Amniotic stem cell (primary cell): Measurements from ENCODE around the gene FDCSP.
"Not testable (repeated sequence)": the region's sequence is repeated elsewhere in the genome, so short reads cannot be mapped to it uniquely, and the experiment has no call there.

Experiments
- DNase-seq: peaks from one replicate; lab custom pipeline; 2025; lab: John Stamatoyannopoulos, UW

The FDCSP gene

DNA sequence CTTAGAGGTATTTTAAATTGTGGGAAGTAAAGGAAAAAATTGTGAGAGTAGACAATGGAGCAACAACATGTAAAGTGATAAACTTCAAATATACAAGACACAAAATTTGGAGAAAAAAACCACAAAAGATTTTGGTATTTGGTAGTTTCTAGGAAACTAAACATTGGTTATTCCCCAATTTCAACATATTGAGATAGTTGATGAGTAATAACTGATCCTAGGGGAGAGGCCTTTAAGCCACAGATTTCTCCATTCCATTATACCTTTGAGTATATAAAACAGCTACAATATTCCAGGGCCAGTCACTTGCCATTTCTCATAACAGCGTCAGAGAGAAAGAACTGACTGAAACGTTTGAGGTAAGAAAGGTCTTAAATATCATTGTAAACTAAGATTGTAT is at the start of gene FDCSP:
TSS of gene FDCSP (plus strand) at position 301 of the 400 bp plus-strand sequence. CDS start 5,071 bp downstream, outside the sequence.
- no peak for DNase-seq

DNA sequence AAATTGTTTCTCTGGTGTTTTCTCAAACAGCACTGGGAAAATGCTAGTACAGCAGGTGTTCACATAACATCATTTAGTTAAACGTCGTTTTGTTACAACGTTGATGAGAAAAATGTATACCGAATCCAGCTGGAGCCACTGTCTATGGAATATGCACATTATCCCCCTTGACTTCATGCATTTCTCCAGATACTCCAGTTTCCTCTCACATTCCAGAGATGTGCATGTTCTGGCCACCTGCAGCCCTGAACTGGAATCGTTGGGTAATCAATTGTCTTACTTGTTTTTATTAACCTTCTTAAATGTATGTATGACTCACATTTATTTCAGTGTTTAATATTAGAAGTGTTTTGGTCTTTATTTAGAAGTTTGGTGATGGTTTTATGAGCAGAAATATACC is 48.8 kb upstream of the FDCSP start:
- no peak for DNase-seq

DNA sequence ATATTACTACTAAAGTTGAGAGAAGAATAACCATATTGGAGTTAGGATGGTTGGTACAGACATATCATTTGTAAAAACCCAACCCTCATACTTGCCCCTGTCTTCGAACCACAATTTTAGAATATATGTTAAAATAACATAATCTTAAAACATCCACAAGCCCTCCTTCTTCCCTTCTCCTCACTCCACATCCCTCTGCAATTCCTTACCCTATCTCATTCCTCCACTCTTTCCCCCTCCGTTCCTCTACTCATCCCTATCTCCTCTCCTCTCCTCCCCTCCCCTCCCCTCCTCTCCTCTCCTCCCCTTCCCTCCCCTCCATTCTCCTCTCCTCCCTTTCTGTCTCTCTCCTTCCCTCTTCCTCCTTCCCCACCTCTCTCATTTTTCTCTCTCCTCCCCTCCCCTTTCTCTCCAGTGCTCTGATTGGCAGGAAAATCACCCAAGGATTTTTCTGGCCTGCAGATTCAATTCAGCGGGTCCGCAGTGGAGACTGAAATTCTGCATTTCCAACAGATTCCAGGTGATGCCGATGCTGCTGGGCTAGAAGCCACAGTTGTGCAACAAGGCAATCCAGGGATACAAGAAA is 47.8 kb upstream of the FDCSP start:
- DNase-seq, result no peak

DNA sequence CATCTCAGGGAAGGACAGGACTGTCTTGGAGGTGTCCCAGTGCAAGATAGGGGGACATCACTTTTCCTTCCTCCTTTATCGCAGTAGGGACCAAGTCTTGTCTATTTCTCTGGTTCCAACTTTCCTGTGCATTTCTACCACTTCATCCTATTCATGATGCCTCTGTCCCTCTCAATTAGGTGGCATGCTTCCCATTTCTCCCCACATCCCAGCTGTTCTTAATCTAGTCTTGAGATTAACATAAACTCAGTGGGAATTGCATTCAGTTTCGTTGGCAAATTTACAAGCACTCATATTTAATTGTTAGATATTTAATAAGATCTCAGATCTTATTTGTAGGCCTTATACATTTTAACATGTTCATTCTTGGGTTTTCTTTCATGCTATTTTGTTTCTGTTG is 46.1 kb upstream of the FDCSP start:
- DNase-seq, result no peak

DNA sequence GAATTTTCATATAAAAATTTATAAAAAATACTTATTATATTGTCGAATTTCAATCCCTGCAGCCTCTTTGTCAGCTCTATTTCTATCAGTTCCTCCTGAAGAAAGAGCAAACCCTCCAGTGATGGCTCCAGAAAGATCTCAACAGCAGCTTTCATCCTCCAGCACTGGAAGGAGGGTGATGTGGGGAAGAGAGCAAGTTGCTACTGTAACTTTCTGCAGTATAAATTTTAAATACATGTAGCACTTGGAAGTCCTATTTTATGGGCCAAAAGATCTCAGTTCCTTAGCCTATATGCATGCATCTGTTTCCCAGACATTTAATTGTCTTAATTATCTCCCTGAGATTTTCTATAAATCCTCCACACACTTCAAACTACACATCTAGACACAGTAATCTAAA is 44.1 kb upstream of the FDCSP start:
- DNase-seq, result no peak

DNA sequence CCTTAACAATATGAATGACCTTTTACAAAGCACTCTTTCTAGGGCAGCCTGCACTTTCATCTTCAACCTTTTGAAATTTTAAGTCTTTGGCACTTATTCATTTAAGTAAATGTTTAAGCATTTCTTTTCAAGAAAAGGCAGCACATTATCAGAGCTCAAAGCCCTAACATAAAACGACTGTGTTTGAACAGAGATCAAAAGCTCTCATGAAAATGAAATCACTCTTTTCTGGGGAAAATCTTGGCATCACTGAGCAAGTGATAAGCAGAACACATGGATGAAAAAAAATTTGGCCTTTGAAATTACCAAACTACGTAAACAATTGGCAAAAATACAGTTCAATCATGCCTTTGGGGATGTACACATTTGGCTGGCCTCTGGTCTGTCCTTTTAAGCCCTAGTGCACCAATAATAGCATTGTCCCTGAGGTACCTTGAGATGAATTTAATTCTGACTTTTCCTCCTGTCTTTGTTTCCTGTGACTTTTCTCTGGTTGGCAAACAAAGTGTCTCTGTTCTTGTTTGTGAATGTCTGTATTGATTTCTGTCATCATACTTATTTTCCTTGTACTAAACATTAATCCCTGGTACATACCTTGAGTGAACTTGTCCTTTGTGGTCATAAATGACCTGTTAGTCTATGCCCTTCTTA is 43.3 kb upstream of the FDCSP start:
- no peak for DNase-seq

DNA sequence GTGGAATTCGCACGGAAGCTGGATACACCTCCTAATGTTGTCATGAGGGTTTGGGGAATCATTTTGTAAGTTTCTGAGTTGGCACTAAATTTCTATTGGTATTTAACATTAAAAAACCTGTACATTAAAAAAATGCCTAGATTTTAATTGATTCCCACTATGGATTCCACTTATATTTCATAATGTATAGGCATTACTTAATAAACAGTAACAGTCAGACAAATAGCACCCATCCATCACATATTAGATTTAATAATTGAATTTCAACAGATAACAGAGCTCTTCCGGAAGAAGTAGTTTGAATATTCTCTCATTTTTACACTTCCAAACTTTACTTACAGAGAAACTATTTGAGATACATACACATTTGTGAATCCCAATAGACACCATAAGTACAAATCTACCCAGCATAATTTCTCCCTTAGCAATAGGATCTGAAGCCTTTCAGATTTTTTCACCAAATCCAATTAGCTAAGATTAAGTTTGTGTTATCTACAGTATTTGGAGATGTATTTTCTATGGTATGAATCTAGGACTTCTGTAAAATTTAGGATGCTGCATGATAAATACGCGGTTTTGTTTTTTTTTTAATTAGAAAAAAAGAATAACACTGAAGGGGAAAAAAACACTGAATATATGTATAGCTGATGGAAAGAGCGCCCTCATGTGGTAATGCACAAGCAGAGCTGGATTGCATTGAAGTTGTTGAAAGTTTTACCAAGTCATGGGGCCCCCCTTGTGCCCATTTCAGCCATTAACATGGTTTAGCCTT is 42.6 kb upstream of the FDCSP start:
- DNase-seq, result peak; percentile 66

DNA sequence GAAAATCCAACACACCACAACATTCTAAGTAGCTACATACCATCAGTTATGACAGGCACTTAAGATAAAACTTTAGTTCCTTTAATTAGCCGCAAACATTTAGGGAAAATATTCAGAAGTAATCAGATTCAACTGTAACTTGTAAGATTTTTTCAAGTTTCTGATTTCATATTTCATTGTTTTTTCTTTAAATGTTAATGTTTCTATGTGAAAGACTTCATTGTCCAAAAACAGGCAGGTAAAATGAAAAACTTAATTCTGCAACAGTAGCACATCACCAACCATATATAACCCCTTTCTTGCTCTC is 42.0 kb upstream of the FDCSP start:
- no peak for DNase-seq

DNA sequence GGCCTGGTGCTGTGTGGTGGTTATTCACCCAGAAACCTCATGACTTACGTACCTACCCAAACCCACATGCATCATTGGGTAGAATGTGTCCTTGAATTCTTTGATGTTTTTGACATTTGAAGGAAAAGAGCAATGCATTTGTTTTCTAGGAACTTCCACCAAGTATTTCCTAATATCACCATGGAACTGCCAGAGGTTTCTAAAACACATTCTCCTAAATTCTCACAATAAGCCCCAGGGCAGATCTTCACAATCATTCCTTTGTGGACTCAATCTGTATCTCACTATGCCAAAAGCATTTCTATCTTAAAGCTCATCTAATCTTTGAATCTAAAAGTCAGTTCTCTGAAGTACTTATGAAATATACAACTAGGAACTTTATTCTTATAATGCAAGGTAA is 38.7 kb upstream of the FDCSP start:
- DNase-seq, result no peak

DNA sequence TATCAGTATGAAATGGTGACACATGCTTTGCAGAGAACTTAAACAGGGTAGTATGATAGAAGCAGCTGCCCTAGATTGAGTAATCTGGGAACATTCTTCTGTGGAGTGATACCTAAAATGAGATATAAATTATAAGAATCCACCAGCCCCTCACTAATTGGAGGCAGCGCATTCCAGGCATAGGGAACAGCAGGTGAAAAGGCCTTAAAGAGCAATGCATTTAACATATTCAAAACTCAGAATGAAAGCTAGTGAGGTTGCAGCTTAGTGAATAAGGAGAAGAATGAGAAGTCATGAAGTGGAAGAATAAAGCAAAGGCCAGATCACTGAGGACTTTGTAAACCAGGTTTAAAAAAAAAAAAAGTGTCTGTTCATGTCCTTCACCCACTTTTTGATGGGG is 35.3 kb upstream of the FDCSP start:
- no peak for DNase-seq

DNA sequence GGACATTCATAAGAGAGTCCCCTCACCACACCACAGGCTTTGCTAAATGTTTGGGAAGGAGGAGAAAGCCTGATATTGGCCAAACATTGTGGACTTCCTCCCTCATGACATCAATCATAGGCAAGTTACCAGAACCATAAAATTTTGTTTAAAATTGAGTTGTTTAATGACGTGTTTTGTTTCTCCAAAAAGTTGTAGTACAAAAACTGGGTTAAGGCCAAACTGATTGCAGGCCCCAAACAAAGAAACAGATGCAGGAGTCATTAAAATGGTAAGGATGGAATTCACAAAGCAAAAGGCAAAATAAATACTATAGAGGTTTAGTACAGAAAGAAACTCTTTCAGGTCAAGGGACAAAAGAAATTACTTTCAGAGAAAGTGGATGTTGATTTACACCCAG is 34.3 kb upstream of the FDCSP start:
- no peak for DNase-seq

DNA sequence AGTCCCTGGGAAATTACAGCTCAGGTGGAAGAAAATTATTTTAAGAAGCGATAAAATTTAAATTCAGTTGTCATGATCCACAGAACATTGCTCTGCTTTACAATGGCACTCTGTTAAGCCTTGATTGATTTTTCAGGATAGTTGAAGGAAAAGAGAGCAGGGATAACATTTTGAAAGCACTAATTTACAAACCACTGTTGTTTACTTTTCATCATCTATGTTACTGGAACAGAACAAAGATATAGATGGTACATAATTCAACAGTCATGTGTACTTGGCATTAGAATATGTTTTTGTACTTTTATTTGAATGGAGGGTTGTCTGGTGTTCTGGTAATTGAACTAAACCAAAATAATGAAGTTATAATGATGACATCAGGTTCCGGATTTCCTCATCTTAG is 33.0 kb upstream of the FDCSP start:
- no peak for DNase-seq

DNA sequence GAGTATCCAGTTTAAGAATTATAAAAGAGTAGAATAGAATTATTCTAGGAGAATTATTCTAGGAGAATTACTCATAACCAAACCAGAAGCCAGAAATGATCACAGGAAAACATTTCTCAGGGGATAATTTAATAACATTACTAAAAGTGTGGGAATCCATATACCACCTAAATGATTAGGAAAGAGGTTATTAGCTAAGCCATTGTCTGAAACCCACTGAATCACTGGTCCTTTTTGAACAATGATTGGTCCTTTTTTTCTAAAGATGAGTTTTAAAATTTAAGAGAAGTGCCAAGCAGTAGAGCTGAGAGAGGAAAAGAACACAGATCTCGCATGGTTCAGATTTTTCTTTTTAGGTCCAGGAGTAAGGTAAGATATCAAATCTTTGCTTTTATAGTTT is 30.5 kb upstream of the FDCSP start, which contains the start of gene ODAM:
TSS of gene ODAM (plus strand) at position 301 of the 400 bp plus-strand sequence. CDS start 819 bp downstream, outside the sequence.
- no peak for DNase-seq

DNA sequence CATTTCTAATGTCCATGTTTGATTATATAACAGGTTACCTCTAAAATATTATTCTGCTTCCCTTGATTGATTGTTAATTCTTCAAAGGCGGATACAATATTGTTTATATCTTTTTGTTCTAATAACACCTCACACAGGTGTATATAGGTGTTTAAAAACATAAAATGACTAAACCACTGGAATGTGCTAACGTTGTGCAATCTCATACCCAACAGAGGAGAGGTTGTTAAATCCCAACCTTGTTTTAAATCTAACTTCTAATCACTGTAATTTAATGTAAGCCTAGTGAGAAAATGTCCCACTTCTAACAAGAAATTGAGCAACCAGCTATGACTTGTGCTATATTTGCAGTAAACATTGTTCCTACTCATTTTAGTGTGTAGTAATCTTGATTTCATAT is 29.1 kb upstream of the FDCSP start:
- no peak for DNase-seq

DNA sequence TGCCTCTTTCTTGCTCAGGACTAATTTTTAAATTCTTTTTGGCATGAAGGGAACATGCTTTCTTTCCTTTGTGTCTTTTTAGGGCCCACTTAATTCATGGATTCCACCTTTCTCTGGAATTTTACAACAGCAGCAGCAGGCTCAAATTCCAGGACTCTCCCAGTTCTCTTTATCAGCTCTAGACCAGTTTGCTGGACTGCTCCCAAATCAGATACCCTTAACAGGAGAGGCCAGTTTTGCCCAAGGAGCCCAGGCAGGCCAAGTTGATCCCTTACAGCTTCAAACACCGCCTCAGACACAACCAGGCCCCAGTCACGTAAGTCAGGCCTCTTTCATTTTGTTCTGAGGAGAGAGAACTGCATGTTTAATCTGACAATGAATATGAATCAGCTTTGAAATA is 28.1 kb upstream of the FDCSP start:
- DNase-seq, result no peak

DNA sequence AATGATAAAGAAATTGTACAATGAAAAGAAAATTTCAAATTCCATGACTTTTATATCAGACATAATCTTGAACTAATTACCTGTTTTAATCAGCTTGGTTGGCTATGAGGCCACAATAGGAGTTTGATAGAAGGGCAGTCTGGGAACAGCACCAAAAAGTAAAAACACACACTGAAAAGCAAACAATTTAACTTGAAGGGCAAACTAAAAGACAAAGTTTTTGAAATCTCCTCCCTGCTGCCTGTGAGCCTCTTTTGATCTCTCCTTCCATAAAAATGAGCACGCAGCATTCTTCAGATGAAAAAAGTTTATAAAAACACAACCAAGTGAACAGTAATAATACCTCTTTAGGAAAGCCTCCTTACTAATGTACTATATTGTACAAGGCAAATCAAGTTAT is 22.3 kb upstream of the FDCSP start:
- DNase-seq, result no peak

DNA sequence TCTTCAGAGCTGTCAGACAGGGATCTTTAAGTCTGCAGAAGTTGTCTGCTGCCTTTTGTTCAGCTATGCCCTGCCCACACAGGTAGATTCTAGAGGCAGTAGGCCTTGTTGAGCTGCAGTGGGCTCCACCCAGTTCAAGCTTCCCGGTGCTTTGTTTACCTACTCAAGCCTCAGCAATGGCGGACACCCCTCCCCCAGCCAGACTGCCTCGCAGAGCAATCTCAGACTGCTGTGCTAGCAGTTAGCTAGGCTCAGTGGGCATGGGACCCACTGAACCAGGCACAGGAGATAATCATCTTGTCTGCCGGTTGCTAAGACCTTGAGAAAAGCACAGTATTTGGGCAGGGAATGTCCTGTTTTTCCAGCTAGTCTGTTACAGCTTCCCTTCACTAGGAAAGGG is 13.2 kb upstream of the FDCSP start:
- not testable (repeated sequence) for DNase-seq

DNA sequence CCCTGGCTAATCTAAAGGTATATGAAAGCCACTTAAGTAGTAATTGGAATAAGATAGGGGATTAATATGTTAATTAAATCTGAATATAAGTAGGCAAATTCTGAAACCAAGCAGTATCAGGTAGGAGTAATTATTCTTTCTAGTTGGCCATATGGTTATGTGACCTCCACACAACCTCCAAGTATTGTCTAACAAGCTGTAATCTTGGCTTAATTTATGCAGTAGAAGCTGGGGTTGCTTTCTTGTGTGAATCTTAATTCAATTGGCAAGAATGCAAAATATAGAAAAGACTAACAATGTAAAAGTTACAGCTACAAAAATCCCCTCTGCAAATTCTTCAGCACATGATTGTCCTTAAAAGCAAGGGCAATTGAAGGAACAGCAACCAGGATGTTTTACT is 9.8 kb upstream of the FDCSP start:
- DNase-seq, result not testable (repeated sequence)

DNA sequence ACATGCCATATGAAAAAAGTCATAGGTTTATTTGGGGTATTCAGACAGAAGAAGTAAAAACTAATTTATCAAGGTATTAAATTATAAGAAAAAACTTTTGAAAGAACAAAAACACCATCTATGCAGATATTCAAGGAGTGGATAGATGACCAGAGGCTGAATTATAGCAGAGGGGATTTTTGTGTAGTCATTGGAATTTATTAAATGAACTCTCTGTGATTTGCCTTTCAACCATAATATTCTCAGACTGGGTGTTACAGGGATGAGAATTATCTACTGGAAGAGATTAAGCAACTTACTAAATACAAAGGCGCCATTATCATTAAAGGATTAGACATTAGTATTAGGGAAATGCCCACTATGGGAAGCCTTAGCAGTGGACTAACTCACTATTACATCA is 9.4 kb upstream of the FDCSP start:
- not testable (repeated sequence) for DNase-seq

DNA sequence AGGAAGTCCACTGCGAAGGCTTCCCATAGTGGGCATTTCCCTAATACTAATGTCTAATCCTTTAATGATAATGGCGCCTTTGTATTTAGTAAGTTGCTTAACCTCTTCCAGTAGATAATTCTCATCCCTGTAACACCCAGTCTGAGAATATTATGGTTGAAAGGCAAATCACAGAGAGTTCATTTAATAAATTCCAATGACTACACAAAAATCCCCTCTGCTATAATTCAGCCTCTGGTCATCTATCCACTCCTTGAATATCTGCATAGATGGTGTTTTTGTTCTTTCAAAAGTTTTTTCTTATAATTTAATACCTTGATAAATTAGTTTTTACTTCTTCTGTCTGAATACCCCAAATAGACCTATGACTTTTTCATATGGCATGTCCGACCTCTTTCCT is 4.5 kb upstream of the FDCSP start:
- not testable (repeated sequence) for DNase-seq

DNA sequence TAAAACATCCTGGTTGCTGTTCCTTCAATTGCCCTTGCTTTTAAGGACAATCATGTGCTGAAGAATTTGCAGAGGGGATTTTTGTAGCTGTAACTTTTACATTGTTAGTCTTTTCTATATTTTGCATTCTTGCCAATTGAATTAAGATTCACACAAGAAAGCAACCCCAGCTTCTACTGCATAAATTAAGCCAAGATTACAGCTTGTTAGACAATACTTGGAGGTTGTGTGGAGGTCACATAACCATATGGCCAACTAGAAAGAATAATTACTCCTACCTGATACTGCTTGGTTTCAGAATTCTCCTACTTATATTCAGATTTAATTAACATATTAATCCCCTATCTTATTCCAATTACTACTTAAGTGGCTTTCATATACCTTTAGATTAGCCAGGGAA is 4.1 kb upstream of the FDCSP start:
- DNase-seq, result not testable (repeated sequence)

DNA sequence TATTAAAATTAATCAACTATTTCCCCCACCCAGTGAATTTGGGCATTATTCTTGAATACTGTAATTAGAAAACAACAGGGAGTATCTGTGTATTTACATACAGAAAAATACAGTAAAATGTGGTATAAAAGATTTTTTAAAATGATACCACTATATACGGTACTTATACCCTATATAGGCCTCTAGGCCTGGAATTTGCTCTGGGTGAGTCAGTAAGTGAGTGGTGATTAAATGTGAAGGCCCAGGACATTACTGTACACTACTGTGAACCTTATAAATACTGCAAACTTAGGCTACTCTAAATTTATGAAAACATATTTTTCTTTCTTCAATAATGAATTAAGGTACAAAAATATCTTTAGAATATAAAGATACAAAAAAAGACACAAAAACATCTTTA is 10.2 kb downstream of the FDCSP start:
- DNase-seq, result no peak

DNA sequence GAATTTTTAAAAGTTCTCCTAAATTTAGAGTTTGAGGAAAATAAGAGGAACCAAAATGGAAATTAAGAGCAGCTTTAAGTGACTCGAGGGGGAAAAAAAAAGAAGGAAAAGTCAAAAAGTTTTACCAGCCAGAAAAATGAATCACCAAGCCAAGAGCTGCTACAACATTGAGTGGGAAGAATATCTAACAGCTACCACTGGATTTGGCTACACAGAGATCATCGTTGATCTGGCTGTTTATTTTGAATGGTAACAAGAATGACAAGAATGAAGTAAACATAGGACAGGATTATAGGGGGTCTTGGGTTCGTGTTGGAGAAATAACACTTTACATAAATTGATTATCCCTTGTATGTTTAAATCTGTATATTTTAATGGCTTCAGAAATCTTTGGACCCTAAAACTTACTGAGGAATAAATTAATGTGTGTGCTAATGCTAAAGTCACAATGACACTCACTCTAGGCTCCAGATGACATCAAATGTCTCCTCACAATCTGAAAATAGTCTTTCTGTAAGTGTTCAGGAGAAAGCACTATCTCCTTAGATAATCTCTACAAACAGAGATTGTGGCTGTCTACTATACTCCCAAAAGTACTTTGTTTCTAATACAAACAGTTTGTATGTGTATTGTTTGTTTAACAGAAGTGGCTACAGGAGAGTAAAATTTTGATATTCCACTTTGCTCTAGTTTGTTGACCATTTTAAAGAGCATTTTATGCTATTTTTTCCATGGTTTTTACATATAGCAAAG is 13.4 kb downstream of the FDCSP start:
- DNase-seq, result no peak
